ENCODE measurements around the gene R3HCC1L.

DNA sequence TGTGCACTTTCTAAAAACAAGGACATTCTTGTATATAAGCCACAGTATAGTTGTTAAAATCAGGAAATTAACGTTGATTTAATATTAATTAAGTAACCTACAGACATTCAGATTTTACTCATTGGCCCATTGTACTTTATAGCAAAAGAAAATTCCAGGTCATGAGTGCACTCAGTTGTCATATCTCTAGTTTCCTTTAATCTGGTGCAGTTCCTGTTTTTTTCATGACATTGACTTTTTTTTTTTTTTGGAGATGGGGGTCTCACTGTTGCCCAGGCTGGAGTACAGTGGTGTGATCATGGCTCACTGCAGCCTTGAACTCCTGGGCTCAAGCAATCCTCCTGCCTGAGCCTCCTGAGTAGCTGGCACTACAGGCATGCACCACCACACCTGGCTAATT lies 24.1 kb downstream of the R3HCC1L start:
- TF ChIP-seq, protein P1, sequence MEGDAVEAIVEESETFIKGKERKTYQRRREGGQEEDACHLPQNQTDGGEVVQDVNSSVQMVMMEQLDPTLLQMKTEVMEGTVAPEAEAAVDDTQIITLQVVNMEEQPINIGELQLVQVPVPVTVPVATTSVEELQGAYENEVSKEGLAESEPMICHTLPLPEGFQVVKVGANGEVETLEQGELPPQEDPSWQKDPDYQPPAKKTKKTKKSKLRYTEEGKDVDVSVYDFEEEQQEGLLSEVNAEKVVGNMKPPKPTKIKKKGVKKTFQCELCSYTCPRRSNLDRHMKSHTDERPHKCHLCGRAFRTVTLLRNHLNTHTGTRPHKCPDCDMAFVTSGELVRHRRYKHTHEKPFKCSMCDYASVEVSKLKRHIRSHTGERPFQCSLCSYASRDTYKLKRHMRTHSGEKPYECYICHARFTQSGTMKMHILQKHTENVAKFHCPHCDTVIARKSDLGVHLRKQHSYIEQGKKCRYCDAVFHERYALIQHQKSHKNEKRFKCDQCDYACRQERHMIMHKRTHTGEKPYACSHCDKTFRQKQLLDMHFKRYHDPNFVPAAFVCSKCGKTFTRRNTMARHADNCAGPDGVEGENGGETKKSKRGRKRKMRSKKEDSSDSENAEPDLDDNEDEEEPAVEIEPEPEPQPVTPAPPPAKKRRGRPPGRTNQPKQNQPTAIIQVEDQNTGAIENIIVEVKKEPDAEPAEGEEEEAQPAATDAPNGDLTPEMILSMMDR (IDR thresholded peaks at IDR 0.05): no peak
- no peak for TF ChIP-seq POLR2A (IDR thresholded peaks at IDR 0.05)

Data from Peyer's patch (tissue), 4 donors.